HEK293 (cell line): ENCODE data around the gene LRRC7.

Experiments used
- CTCF ChIA-PET: fragments of 350-600 bp; formaldehyde crosslinking; extraction: SDS; loops from one replicate; lab custom pipeline; 2021; ENCODE audit warnings: antibody characterized with exemption; lab: Yijun Ruan, JAX
- POLR2A ChIA-PET: fragments of 300-600 bp; formaldehyde crosslinking; extraction: SDS; loops from one replicate; lab custom pipeline; 2020; ENCODE audit warnings: antibody characterized with exemption, inconsistent platforms; lab: Yijun Ruan, JAX
- H3K27ac ChIP-seq: fragments of 200-500 bp; sonication (Bioruptor generic); 2 replicates; pipeline ENCODE4 v1.5.1; 2014; ENCODE audit warnings: low read depth, low read length, control low read depth, inconsistent platforms; ENCODE audit errors: extremely low read depth
- H3K36me3 ChIP-seq, 2 experiments: fragments of 200-500 bp in 1 of 2; sonication (Bioruptor generic) in 1 of 2; 1 replicate in 1 of 2; 2 replicates in 1 of 2; pipeline ENCODE4 v1.5.1; 2014 to 2017; ENCODE audit warnings: inconsistent platforms in 2 of 2, low read length in 2 of 2; ENCODE audit not compliant: control insufficient read depth in 2 of 2, insufficient read depth in 1 of 2
- H3K4me1 ChIP-seq: fragments of 200-500 bp; sonication (Bioruptor generic); 2 replicates; pipeline ENCODE4 v1.5.1; 2014; ENCODE audit warnings: mild to moderate bottlenecking, low read length, inconsistent platforms; ENCODE audit not compliant: control insufficient read depth, insufficient read depth
- H3K4me3 ChIP-seq: 2 replicates; pipeline ENCODE4 v1.5.1; 2011; ENCODE audit warnings: low read depth, mild to moderate bottlenecking, control low read depth, low read length, moderate library complexity
- H3K9me3 ChIP-seq: fragments of 200-500 bp; sonication (Bioruptor generic); 2 replicates; pipeline ENCODE4 v1.5.1; 2014; ENCODE audit warnings: low read depth, low read length, inconsistent platforms; ENCODE audit not compliant: control insufficient read depth, insufficient read depth
- HOXD13 ChIP-seq: sonication (generic); formaldehyde crosslinking; IDR thresholded peaks from 2 replicates; pipeline ENCODE4 v1.8.0; 2022; ENCODE audit warnings: missing genetic modification reagents, borderline replicate concordance
- KLF10 ChIP-seq: fragments of 450-650 bp; IDR thresholded peaks from 2 replicates; pipeline ENCODE4 v1.5.1; 2018; ENCODE audit warnings: missing biosample characterization, mild to moderate bottlenecking, missing genetic modification characterization
- KLF17 ChIP-seq: fragments of 450-650 bp; formaldehyde crosslinking; IDR thresholded peaks from 2 replicates; pipeline ENCODE4 v1.5.1; 2016; ENCODE audit warnings: missing biosample characterization, missing genetic modification characterization
- PBX3 ChIP-seq: sonication (generic); formaldehyde crosslinking; IDR thresholded peaks from 2 replicates; pipeline ENCODE4 v1.8.1; 2022; ENCODE audit warnings: mild to moderate bottlenecking, moderate library complexity, missing genetic modification reagents
- RBAK ChIP-seq: fragments of 450-650 bp; formaldehyde crosslinking; IDR thresholded peaks from 2 replicates; pipeline ENCODE4 v1.5.1; 2016; ENCODE audit warnings: missing biosample characterization, missing genetic modification characterization
- SP3 ChIP-seq: fragments of 450-650 bp; formaldehyde crosslinking; IDR thresholded peaks from 2 replicates; pipeline ENCODE4 v1.5.1; 2016; ENCODE audit warnings: missing biosample characterization, missing genetic modification characterization
- TCF7L2 ChIP-seq: IDR thresholded peaks from 2 replicates; pipeline ENCODE4 v1.6.1; 2011; ENCODE audit warnings: low read depth, mild to moderate bottlenecking, inconsistent platforms, low read length, moderate library complexity, borderline replicate concordance
- ZBTB20 ChIP-seq: fragments of 450-650 bp; formaldehyde crosslinking; IDR thresholded peaks from 2 replicates; pipeline ENCODE4 v1.5.1; 2016; ENCODE audit warnings: missing biosample characterization, missing genetic modification characterization
- ZEB2 ChIP-seq: fragments of 450-650 bp; formaldehyde crosslinking; IDR thresholded peaks from 2 replicates; pipeline ENCODE4 v1.5.1; 2016; ENCODE audit warnings: missing biosample characterization, missing genetic modification characterization
- ZNF121 ChIP-seq: fragments of 450-650 bp; formaldehyde crosslinking; IDR thresholded peaks from 2 replicates; pipeline ENCODE4 v1.5.1; 2016; ENCODE audit warnings: missing biosample characterization, missing genetic modification characterization
- ZNF140 ChIP-seq: fragments of 450-650 bp; formaldehyde crosslinking; IDR thresholded peaks from 2 replicates; pipeline ENCODE4 v1.5.1; 2016; ENCODE audit warnings: missing biosample characterization, missing genetic modification characterization
- ZNF184 ChIP-seq: fragments of 450-650 bp; IDR thresholded peaks from 2 replicates; pipeline ENCODE4 v1.5.1; 2018; ENCODE audit warnings: missing biosample characterization, mild to moderate bottlenecking, missing genetic modification characterization
- ZNF302 ChIP-seq: fragments of 450-650 bp; formaldehyde crosslinking; IDR thresholded peaks from 2 replicates; pipeline ENCODE4 v1.5.1; 2016; ENCODE audit warnings: missing biosample characterization, missing genetic modification characterization, low read depth
- ZNF354C ChIP-seq: fragments of 450-650 bp; formaldehyde crosslinking; IDR thresholded peaks from 2 replicates; pipeline ENCODE4 v1.5.1; 2016; ENCODE audit warnings: missing biosample characterization, missing genetic modification characterization, low read depth, borderline replicate concordance
- ZNF366 ChIP-seq: fragments of 450-650 bp; formaldehyde crosslinking; conservative IDR thresholded peaks from 2 replicates; pipeline ENCODE4 v1.5.1; 2016; ENCODE audit warnings: missing biosample characterization, missing genetic modification characterization
- ZNF48 ChIP-seq: fragments of 450-650 bp; formaldehyde crosslinking; IDR thresholded peaks from 2 replicates; pipeline ENCODE4 v1.5.1; 2016; ENCODE audit warnings: missing biosample characterization, missing genetic modification characterization
- ZNF510 ChIP-seq: fragments of 450-650 bp; formaldehyde crosslinking; IDR thresholded peaks from 2 replicates; pipeline ENCODE4 v1.5.1; 2018; ENCODE audit warnings: mild to moderate bottlenecking, missing genetic modification characterization, missing biosample characterization; ENCODE audit not compliant: insufficient replicate concordance
- ZNF548 ChIP-seq: fragments of 450-650 bp; formaldehyde crosslinking; IDR thresholded peaks from 2 replicates; pipeline ENCODE4 v1.5.1; 2016; ENCODE audit warnings: missing biosample characterization, missing genetic modification characterization
- ZNF596 ChIP-seq: fragments of 450-650 bp; IDR thresholded peaks from 2 replicates; pipeline ENCODE4 v1.5.0; 2018; ENCODE audit warnings: missing biosample characterization, mild to moderate bottlenecking, missing genetic modification characterization, moderate library complexity
- ZNF639 ChIP-seq: fragments of 450-650 bp; formaldehyde crosslinking; IDR thresholded peaks from 2 replicates; pipeline ENCODE4 v1.5.1; 2016; ENCODE audit warnings: missing biosample characterization, missing genetic modification characterization
- ZNF660 ChIP-seq: fragments of 450-650 bp; IDR thresholded peaks from 2 replicates; pipeline ENCODE4 v1.5.1; 2018; ENCODE audit warnings: missing biosample characterization, mild to moderate bottlenecking, missing genetic modification characterization
- ZNF76 ChIP-seq: fragments of 450-650 bp; formaldehyde crosslinking; IDR thresholded peaks from 2 replicates; pipeline ENCODE4; 2016; ENCODE audit warnings: low read depth, missing biosample characterization, missing genetic modification characterization, borderline replicate concordance
- ZNF792 ChIP-seq: fragments of 450-650 bp; formaldehyde crosslinking; IDR thresholded peaks from 2 replicates; pipeline ENCODE4 v1.5.1; 2016; ENCODE audit warnings: missing biosample characterization, missing genetic modification characterization
- ZNF843 ChIP-seq: fragments of 450-650 bp; formaldehyde crosslinking; IDR thresholded peaks from 2 replicates; pipeline ENCODE4 v1.5.1; 2016; ENCODE audit warnings: missing biosample characterization, missing genetic modification characterization
- ZSCAN30 ChIP-seq: fragments of 450-650 bp; IDR thresholded peaks from 2 replicates; pipeline ENCODE4 v1.5.1; 2018; ENCODE audit warnings: missing biosample characterization, mild to moderate bottlenecking, missing genetic modification characterization, moderate library complexity
- ZSCAN4 ChIP-seq: fragments of 450-650 bp; formaldehyde crosslinking; IDR thresholded peaks from 2 replicates; pipeline ENCODE4 v1.5.1; 2017; ENCODE audit warnings: missing biosample characterization, missing genetic modification characterization
- ZXDB ChIP-seq: fragments of 450-650 bp; formaldehyde crosslinking; IDR thresholded peaks from 2 replicates; pipeline ENCODE4 v1.5.1; 2016; ENCODE audit warnings: missing biosample characterization, missing genetic modification characterization

The LRRC7 gene

GRCh38 chr1:69862906-69863305, 295.2 kb downstream of the LRRC7 start (continued):
- TF ChIP-seq ZNF76 = no peak

- Histone ChIP-seq H3K4me3 (no peak overlapping the region), H3K9me3 (no peaks in the 10 kb centered on the region), H3K4me1 (no peaks in the 10 kb centered on the region), H3K36me3 (no peaks in the 10 kb centered on the region), H3K27ac (no peak overlapping the region)
- POLR2A ChIA-PET = no interaction called here
- TF ChIP-seq ZNF302 = no peak
- TF ChIP-seq ZSCAN30 = no peak
- no peak for TF ChIP-seq RBAK (tag by site-specific recombination)
- no peak for TF ChIP-seq ZXDB (tag by site-specific recombination)
- no peak for TF ChIP-seq ZNF660 (tag by site-specific recombination)
- no peak for TF ChIP-seq SP3 (tag by site-specific recombination)
- TF ChIP-seq ZNF354C (tag by site-specific recombination) = no peak
- no peak for TF ChIP-seq HOXD13 (CRISPR knock-in tag)
- no peak for TF ChIP-seq ZNF596 (tag by site-specific recombination)
- TF ChIP-seq ZNF48 = no peak
- CTCF ChIA-PET = no interaction called here
Observed at GRCh38 chr1:69863704-69864103, 296.0 kb downstream of the LRRC7 start.

- ChIA-PET POLR2A (no interaction called here), CTCF (interaction anchor here (0.6 kb wide), 1 partner anchor 75 kb away, joined by 4 read pairs; no protein-coding TSS in a partner anchor)
- Histone ChIP-seq H3K4me3 (no peak overlapping the region), H3K9me3 (no peaks in the 10 kb centered on the region), H3K4me1 (no peaks in the 10 kb centered on the region), H3K36me3 (no peaks in the 10 kb centered on the region), H3K27ac (no peak overlapping the region)
- TF ChIP-seq ZNF121 (tag by site-specific recombination) (no peak), ZBTB20 (tag by site-specific recombination) (no peak), ZNF548 (tag by site-specific recombination) (no peak), ZNF843 (tag by site-specific recombination) (no peak), PBX3 (CRISPR knock-in tag) (no peak)
Observed at GRCh38 chr1:69871412-69871811, 303.7 kb downstream of the LRRC7 start.

- Histone ChIP-seq H3K4me3 (no peak overlapping the region), H3K9me3 (no peaks in the 10 kb centered on the region), H3K36me3 (no peaks in the 10 kb centered on the region), H3K27ac (no peak overlapping the region), H3K4me1 (no peaks in the 10 kb centered on the region)
- POLR2A ChIA-PET = no interaction called here
- CTCF ChIA-PET = interaction anchor here (0.7 kb wide), 1 partner anchor 1092 kb away, joined by 3 read pairs; no protein-coding TSS in a partner anchor
- TF ChIP-seq ZNF184 (no peak), ZNF76 (no peak), ZNF639 (no peak), ZNF140 (no peak), ZSCAN4 (tag by site-specific recombination) (no peak), ZEB2 (tag by site-specific recombination) (no peak), KLF10 (no peak), ZNF366 (tag by site-specific recombination) (no peak), ZSCAN30 (no peak), TCF7L2 (no peak), ZBTB20 (tag by site-specific recombination) (no peak), KLF17 (no peak), ZNF792 (tag by site-specific recombination) (no peak), ZNF510 (tag by site-specific recombination) (no peak)
Observed at GRCh38 chr1:69878338-69878737, 310.6 kb downstream of the LRRC7 start.
